Measurements from ENCODE around the gene SRRM1. TPM values are rescaled to one million over a fixed set of nuclear protein-coding genes. Genes with fewer than 3 reads are reported as not detected.

SRRM1 gene
- total and polyA plus RNA-seq, 2 of the 8 experiments (the other 6 are each of a cell fraction or from before 2014, with no cell fraction given), result 77.1 to 255 TPM

DNA sequence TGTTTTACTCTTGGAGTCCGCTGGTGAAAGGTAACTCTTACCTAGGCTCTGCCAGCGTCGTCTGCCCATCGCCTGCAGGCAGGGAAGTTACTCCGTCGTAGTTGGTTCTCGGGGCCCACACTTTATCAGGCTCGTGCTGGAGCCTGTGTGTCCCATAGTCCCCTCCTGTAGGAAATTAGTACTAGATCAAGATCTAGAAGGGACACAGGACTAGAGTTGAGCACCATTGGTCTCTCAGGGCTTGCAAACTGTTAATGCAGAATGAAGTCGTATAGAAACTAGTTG lies 940 bp downstream of the SRRM1 start:
- Histone ChIP-seq H3K23ac (ENCODE audit: insufficient read length) (peak overlapping the region; percentile 53), H3K79me2 (ENCODE audit: control insufficient read depth in 1 of 2, insufficient read depth in 2 of 2, low read length in 2 of 2) (peaks cover 18 to 50% of the 10 kb centered on the region in 2 experiments), H3K4ac (replicated peaks; ENCODE audit: insufficient read length, low read depth, low read length) (no peak overlapping the region), H3K4me1 (replicated peaks in 1 of 4; ENCODE audit: control insufficient read depth in 3 of 4, insufficient read depth in 4 of 4, low read length in 3 of 4) (peaks cover 0 to 6% (median 4%) of the 10 kb centered on the region in 4 experiments; a peak in 5 of 7 replicates), H3K9ac (replicated peaks in 1 of 4; ENCODE audit: extremely low read depth in 1 of 4, low read depth in 3 of 4, low read length in 3 of 4) (peak overlapping the region; percentile 94 to 100 (median 96)), H4K5ac (ENCODE audit: insufficient read length, low read depth, low read length) (no peak overlapping the region), H3K27me3 (replicated peaks in 1 of 4; ENCODE audit: control insufficient read depth in 3 of 4, extremely low read depth in 1 of 4, insufficient read depth in 3 of 4, low read length in 3 of 4) (no peaks in the 10 kb centered on the region), H2BK5ac (ENCODE audit: low read depth, low read length) (peak overlapping the region; percentile 93), H4K91ac (replicated peaks; ENCODE audit: insufficient read length, low read length) (no peak overlapping the region), H2AFZ (ENCODE audit: low read length) (no peak overlapping the region), H3K4me3 (ENCODE audit: extremely low read depth in 1 of 4, insufficient read depth in 2 of 4, low read depth in 3 of 4, low read length in 4 of 4) (peak overlapping the region; percentile 76 to 98 (median 94)), H4K20me1 (replicated peaks in 1 of 2; ENCODE audit: control insufficient read depth in 1 of 2, insufficient read depth in 2 of 2, low read length in 2 of 2) (peaks cover 10 to 11% of the 10 kb centered on the region in 2 experiments), H3K4me2 (ENCODE audit: insufficient read depth in 1 of 2, low read depth in 2 of 2, low read length in 2 of 2) (peak overlapping the region; percentile 89 to 96), H2BK15ac (ENCODE audit: low read length) (no peak overlapping the region), H2BK120ac (replicated peaks; ENCODE audit: low read depth, low read length) (no peak overlapping the region), H3K14ac (ENCODE audit: insufficient read length) (no peak overlapping the region), H4K8ac (ENCODE audit: extremely low read depth, insufficient read depth, low read length) (no peak overlapping the region), H2BK12ac (ENCODE audit: low read depth, low read length) (no peak overlapping the region), H3K27ac (ENCODE audit: low read depth, low read length) (peak overlapping the region; percentile 94), H3K23me2 (ENCODE audit: low read depth, low read length) (peaks cover 7% of the 10 kb centered on the region), H2BK20ac (ENCODE audit: low read length) (no peak overlapping the region), H3K36me3 (ENCODE audit: control insufficient read depth in 2 of 4, insufficient read depth in 4 of 4, low read length in 3 of 4) (peaks cover 19 to 41% (median 32%) of the 10 kb centered on the region in 4 experiments), H3K79me1 (ENCODE audit: low read depth, low read length) (no peaks in the 10 kb centered on the region; the same call in 1 of the 2 replicates), H2AK5ac (ENCODE audit: low read depth, low read length) (no peak overlapping the region), H3K9me3 (ENCODE audit: insufficient read depth in 2 of 2, low read depth in 1 of 2, low read length in 1 of 2) (no peaks in the 10 kb centered on the region), H3K18ac (ENCODE audit: extremely low read depth, low read length) (peak overlapping the region; percentile 29; the same call in 1 of the 2 replicates), H3K56ac (replicated peaks; ENCODE audit: insufficient read length, low read depth, low read length) (no peak overlapping the region)
- POLR2A ChIA-PET (ENCODE audit: partially characterized antibody), result interaction anchor here (0.7 to 3.4 kb wide), 9 partner anchors 11 to 352 kb away, joined by 3 to 22 read pairs (median 3); partner anchors contain the start of gene NCMAP
- DNase-seq (ENCODE audit: low read depth in 1 of 2, low spot score in 2 of 2), result no peak
- no peak for FAIRE-seq
- CTCF ChIA-PET (ENCODE audit: partially characterized antibody), result interaction anchor here (1.3 kb wide), 1 partner anchor 186 kb away, joined by 3 read pairs; no protein-coding TSS in a partner anchor
- 9% methylated on average over 9 of the region's 9 CpGs; no CpG with 5 or more reads in 1 of the 2 experiments for WGBS, 2 experiments (ENCODE audit: extremely low coverage in 1 of 2, insufficient coverage in 1 of 2, insufficient read length in 1 of 2, insufficient replicate concordance in 2 of 2, low coverage in 1 of 2, low lambda C conversion rate in 2 of 2, missing lambda C conversion rate in 1 of 2)
- no peak for TF ChIP-seq TAF7 (optimal IDR thresholded peaks at IDR 0.05; ENCODE audit: borderline replicate concordance, low read depth, low read length)
- no peak for TF ChIP-seq CTBP2 (IDR thresholded peaks at IDR 0.05; ENCODE audit: borderline replicate concordance, insufficient read depth, insufficient read length, low read length)
- TF ChIP-seq TEAD4 (IDR thresholded peaks at IDR 0.05; ENCODE audit: low read depth, low read length), result no peak
- peak; percentile 30; the same call in 1 of the 2 replicates for TF ChIP-seq TBP (IDR thresholded peaks at IDR 0.05; ENCODE audit: low read depth, low read length)

All from H1 (cell line).